ENCODE results near the gene SDK1.

Gene SDK1

DNA sequence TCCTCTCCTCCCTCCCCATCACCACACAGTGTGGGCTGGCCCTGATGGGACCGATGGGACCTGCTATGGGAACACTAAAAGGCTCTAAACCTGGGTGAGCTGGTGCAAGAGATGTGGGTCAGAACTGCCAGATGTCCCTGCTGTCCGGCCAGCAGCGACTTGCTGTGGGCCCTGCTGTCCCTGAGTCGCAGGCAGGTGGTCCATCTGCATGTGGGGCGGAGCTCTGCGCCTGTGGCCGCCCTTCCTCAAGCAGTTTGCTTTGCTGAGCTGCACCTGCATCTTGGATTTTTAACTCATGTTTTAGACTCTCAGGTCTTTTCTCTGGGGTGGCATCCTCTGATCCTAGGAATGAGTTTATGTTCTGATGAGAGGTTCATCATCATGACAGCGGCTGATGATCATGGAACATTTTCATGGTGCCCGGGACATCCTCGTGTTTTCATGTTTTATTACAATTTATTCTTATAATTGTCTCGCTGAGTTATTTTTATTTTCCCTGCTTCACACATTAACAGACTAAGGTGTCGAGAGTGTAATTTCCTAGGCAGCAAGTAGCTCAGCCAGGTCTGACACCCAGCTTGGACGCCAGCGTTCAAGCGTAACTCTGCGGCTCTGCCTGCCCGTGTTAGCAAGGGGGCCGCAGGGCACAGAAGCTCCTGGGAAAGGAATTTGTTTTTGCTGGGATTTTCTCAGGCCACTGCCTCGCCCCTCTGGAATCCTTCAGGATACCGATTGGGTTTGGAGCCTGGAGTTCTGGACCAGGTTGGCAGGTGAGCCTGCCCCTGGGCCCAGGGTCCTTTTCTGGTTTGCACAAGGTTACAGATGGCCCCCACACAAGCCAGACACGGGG is 765.8 kb downstream of the SDK1 start:
- H3K4me1 Mint-ChIP-seq, result peaks cover 26% of the 10 kb centered on the region
- no peak for TF ChIP-seq CTCF (IDR thresholded peaks at IDR 0.05; ENCODE audit: unreplicated experiment in 3 of 3)
- no peaks in the 10 kb centered on the region for H3K27me3 Mint-ChIP-seq (ENCODE audit: low read depth)
- peaks cover 12% of the 10 kb centered on the region for H3K36me3 Mint-ChIP-seq (ENCODE audit: low read depth)
- H3K4me3 Mint-ChIP-seq, result no peak overlapping the region
- H3K9me3 Mint-ChIP-seq, result peaks cover 11% of the 10 kb centered on the region
- peak overlapping the region in 2 of 3 experiments; percentile 18 to 53 for H3K27ac Mint-ChIP-seq

DNA sequence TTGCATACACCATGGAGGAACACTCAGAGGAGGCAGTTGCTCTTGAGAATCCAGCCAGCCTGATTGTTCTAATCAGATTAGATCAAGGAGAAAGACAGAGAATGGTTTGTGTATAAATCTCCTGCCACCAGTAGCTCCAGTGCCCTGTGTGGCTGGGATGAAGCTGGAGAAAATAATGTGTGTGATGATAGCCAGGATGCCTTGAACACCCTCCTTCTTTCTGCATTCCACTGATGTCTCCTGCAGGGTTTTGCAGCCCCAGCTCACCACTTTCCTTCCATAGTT is 766.4 kb downstream of the SDK1 start:
- H3K4me1 Mint-ChIP-seq, result peaks cover 30% of the 10 kb centered on the region
- H3K9me3 Mint-ChIP-seq, result peaks cover 7% of the 10 kb centered on the region
- H3K27me3 Mint-ChIP-seq (ENCODE audit: low read depth), result no peaks in the 10 kb centered on the region
- H3K27ac Mint-ChIP-seq, result no peak overlapping the region
- H3K4me3 Mint-ChIP-seq, result no peak overlapping the region
- TF ChIP-seq CTCF (IDR thresholded peaks at IDR 0.05; ENCODE audit: unreplicated experiment in 3 of 3), result no peak
- peaks cover 8% of the 10 kb centered on the region for H3K36me3 Mint-ChIP-seq (ENCODE audit: low read depth)

DNA sequence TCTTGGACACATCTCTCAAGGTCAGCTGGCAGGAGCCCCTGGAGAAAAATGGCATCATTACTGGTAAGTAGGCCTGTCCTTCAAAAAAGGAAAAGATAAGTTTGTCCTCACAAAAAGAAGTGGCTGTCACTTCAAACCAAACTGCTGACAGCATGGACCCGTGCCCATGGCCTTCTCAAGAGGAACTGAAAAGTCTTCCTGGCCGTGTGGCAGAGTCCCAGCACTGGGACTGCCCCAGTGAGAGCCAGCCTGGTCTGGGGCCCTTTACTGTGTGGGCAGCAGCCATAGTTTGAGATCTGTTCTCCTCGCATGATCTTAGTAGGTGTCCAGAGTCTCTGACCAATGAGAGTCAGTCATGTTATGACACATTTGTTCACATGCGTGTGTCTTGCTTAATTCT is 766.8 kb downstream of the SDK1 start:
- Mint-ChIP-seq H3K4me3 (no peak overlapping the region), H3K27ac (no peak overlapping the region)

GRCh38 chr7:4068286-4068685 is 767.2 kb downstream of the SDK1 start:
- H3K4me3 Mint-ChIP-seq, result no peak overlapping the region
- peaks cover 3% of the 10 kb centered on the region for H3K27me3 Mint-ChIP-seq (ENCODE audit: low read depth)
- H3K4me1 Mint-ChIP-seq, result peaks cover 34% of the 10 kb centered on the region
- H3K36me3 Mint-ChIP-seq (ENCODE audit: low read depth), result peaks cover 3% of the 10 kb centered on the region
- no peak overlapping the region for H3K27ac Mint-ChIP-seq
- TF ChIP-seq CTCF (IDR thresholded peaks at IDR 0.05; ENCODE audit: unreplicated experiment in 3 of 3), result no peak
- peaks cover 3% of the 10 kb centered on the region for H3K9me3 Mint-ChIP-seq

More for the DNA sequence above, 766.8 kb downstream of the SDK1 start:
- Mint-ChIP-seq H3K9me3 (peaks cover 3% of the 10 kb centered on the region), H3K36me3 (ENCODE audit: low read depth) (peaks cover 3% of the 10 kb centered on the region), H3K27me3 (ENCODE audit: low read depth) (peaks cover 2% of the 10 kb centered on the region), H3K4me1 (peaks cover 30% of the 10 kb centered on the region)
- TF ChIP-seq CTCF (IDR thresholded peaks at IDR 0.05; ENCODE audit: unreplicated experiment in 3 of 3), result no peak

DNA sequence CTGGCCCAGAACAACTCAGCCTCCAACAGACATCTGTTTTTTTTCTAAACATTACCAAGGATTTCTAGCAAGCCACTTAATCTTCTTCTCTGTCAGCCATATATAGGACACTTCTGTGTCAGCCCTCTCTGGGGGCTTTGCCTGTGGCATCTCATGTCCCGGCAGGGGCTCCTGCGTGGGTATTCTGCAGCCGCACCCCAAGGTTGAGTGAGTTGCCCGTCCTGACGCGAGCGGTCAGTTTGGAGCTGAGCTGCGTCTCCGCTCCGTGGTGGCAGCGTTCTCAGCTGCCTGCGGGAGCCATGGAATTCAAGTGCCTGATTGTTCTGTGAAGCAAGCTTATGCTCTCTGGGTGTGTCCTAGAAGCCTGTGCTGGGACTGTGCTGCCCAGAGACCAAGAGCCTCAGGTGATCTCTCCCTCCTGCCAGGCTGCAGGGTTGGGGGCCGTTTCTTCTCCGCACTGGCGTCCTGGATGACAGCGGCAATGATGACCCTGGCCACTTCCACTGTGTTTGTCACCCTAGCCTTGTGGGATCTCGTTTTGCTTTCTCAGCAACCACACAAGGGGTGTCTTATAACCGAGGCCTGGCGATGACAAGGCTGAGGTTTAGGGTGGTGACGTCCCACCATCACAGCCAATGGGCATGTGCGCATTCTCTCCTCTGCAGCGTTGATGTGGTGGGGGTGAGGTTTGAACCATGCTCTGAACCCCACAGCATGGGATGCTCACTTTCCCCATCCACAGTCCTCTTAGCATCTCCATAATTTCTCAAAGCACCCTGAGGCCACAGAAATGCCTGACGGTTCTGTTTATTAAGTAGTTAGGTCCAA is 768.4 kb downstream of the SDK1 start:
- Mint-ChIP-seq H3K4me3 (no peak overlapping the region), H3K36me3 (ENCODE audit: low read depth) (peaks cover 3% of the 10 kb centered on the region), H3K4me1 (peaks cover 36% of the 10 kb centered on the region), H3K27me3 (ENCODE audit: low read depth) (peaks cover 3% of the 10 kb centered on the region), H3K27ac (peak overlapping the region in 1 of 3 experiments; percentile 57), H3K9me3 (no peaks in the 10 kb centered on the region)
- TF ChIP-seq CTCF (IDR thresholded peaks at IDR 0.05; ENCODE audit: unreplicated experiment in 3 of 3), result no peak

Measured in nephron (organoid).